HepG2 (cell line): ENCODE data around the gene EPN2. TPM values are rescaled to one million over a fixed set of nuclear protein-coding genes. Genes with fewer than 3 reads are reported as not detected.

Experiments used
- CSRNP2 ChIP-seq: sonication (generic); formaldehyde crosslinking; conservative IDR thresholded peaks from 2 replicates; pipeline ENCODE4 v1.8.0; 2022; ENCODE audit warnings: low read depth, missing genetic modification reagents
- EHMT2 ChIP-seq: fragments of 200-600 bp; sonication (generic); IDR thresholded peaks from 2 replicates; pipeline ENCODE4 v1.7.0; 2017; ENCODE audit warnings: antibody characterized with exemption, low read depth, low read length, borderline replicate concordance
- ETS1 ChIP-seq: sonication (generic); formaldehyde crosslinking; IDR thresholded peaks from 2 replicates; pipeline ENCODE4 v1.4.0; 2020; ENCODE audit warnings: missing genetic modification reagents
- FOXA1 ChIP-seq, 2 experiments: fragments of 450-650 bp in 1 of 2; sonication (generic) in 1 of 2; formaldehyde crosslinking in 1 of 2; IDR thresholded peaks; 2 replicates each; pipeline versions ENCODE4 v1.4.0 to v1.6.1; 2016 to 2020; ENCODE audit warnings: missing genetic modification reagents in 1 of 2
- GLMP ChIP-seq: sonication (generic); formaldehyde crosslinking; IDR thresholded peaks from 2 replicates; pipeline ENCODE4 v1.9.0; 2021; ENCODE audit warnings: missing genetic modification reagents, mild to moderate bottlenecking, borderline replicate concordance
- KAT2B ChIP-seq: fragments of 150-350 bp; IDR thresholded peaks from 2 replicates; pipeline ENCODE4 v1.6.1; 2014; ENCODE audit warnings: low read depth, low read length, borderline replicate concordance
- NR1H2 ChIP-seq: sonication (generic); formaldehyde crosslinking; IDR thresholded peaks from 2 replicates; pipeline ENCODE4 v1.8.1; 2022; ENCODE audit warnings: low read depth, missing genetic modification reagents, borderline replicate concordance
- TAF15 ChIP-seq: fragments of 200-400 bp; formaldehyde crosslinking; IDR thresholded peaks from one replicate; pipeline ENCODE4 v1.6.1; 2018; ENCODE audit warnings: mild to moderate bottlenecking, low read depth, low read length; ENCODE audit not compliant: poor library complexity, severe bottlenecking
- ZBTB34 ChIP-seq: sonication (generic); formaldehyde crosslinking; IDR thresholded peaks from 2 replicates; pipeline ENCODE4 v1.8.0; 2022; ENCODE audit warnings: mild to moderate bottlenecking, missing genetic modification reagents
- ZFP62 ChIP-seq: sonication (generic); formaldehyde crosslinking; IDR thresholded peaks from 2 replicates; pipeline ENCODE4 v1.4.0; 2020; ENCODE audit warnings: missing genetic modification reagents
- ZMYM3 ChIP-seq: sonication (generic); formaldehyde crosslinking; IDR thresholded peaks from 2 replicates; pipeline ENCODE4 v1.5.1; 2020; ENCODE audit warnings: mild to moderate bottlenecking, missing genetic modification reagents
- ZNF644 ChIP-seq: IDR thresholded peaks from 2 replicates; pipeline ENCODE4 v1.6.1; 2016; ENCODE audit warnings: low read depth
- ZNF704 ChIP-seq: sonication (generic); formaldehyde crosslinking; IDR thresholded peaks from 2 replicates; pipeline ENCODE4 v1.8.1; 2023; ENCODE audit warnings: mild to moderate bottlenecking, inconsistent platforms, moderate library complexity, missing genetic modification reagents, borderline replicate concordance
- ZNF790 ChIP-seq: sonication (generic); formaldehyde crosslinking; IDR thresholded peaks from 2 replicates; pipeline ENCODE4 v1.8.0; 2022; ENCODE audit warnings: missing genetic modification reagents, mild to moderate bottlenecking, borderline replicate concordance
- polyA plus RNA-seq, 8 experiments: library from polyadenylated mRNA; depleted of rRNA in 3 of 8; stranded (reverse) in 7 of 8; unstranded in 1 of 8; fragments of >200 nt; fragmentation: Illumina TruSeq in 4 of 8; extraction: Trizol in 4 of 8; gene quantifications; 2 replicates each; pipeline versions ENCODE4 v1.2.1 to v1.2.3, GENCODE V29; 2011 to 2016; ENCODE audit warnings: low read depth in 4 of 8, missing spikeins in 1 of 8, mixed read lengths in 1 of 8; ENCODE audit not compliant: insufficient read depth in 1 of 8
- total RNA-seq, 5 experiments: library from RNA; depleted of rRNA; stranded (reverse); fragments of >200 nt; fragmentation: Illumina TruSeq; extraction: Trizol; gene quantifications; 2 replicates each; pipeline ENCODE4 v1.2.3, GENCODE V29; 2016; ENCODE audit warnings: low read depth in 1 of 5
- TF ChIP-seq, protein P1 (sequence below): conservative IDR thresholded peaks from 2 replicates; pipeline ENCODE4 v1.6.1; 2018; ENCODE audit warnings: missing genetic modification reagents
- TF ChIP-seq, protein P2 (sequence below): sonication (generic); formaldehyde crosslinking; IDR thresholded peaks from 2 replicates; pipeline ENCODE4 v1.4.0; 2020; ENCODE audit warnings: missing genetic modification reagents

Gene EPN2
- total and polyA plus RNA-seq, 2 of the 13 experiments (the other 11 are each of a cell fraction or from before 2014, with no cell fraction given): 7.8 to 19.2 TPM

DNA sequence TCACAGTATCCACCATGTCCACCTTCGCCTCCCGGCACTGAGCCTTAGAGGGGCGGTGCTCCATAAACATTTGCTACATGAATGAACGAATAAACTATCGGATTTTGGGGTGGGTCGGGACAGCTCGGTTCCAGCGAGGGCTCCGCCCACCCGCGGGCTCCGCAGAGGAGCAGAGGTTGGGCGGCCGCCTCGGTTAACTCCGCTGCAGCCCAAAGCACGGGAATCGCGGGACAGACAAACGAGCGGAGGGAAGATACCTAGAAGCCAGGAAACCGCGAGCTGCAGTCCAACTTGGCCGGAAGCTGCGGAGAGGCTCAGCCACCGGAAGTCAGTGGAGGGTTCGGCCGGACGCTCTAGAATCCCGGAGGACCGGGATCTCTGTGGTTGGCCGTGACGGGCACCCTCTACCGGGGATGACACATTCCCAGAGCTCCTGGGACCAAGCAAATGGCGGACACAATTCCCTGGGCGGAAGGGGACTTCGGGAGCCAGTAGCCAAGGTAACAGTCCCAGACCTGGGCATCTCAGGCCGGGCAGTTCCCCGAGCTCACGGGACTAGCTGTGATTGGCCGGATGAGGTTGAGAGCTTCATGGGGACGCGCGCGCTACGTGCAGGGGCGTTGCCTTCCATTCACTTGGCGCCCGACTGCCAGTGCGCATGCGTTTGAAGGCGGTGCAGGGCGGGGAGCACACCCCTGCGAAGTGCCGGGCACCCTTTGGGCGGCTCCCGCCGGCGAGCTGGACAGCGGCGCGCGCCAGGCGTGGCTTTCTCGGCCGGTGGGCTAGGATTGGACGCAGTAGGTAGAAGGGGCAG, 140.6 kb downstream of the EPN2 start (continued):
- TF ChIP-seq ZBTB34 (no peak), TAF15 (no peak), ZFP62 (CRISPR knock-in tag) (no peak; the same call in 1 of the 2 replicates), GLMP (CRISPR knock-in tag) (no peak), ZMYM3 (no peak), ZNF644 (CRISPR knock-in tag) (no peak), EHMT2 (no peak; the same call in 1 of the 2 replicates), FOXA1 (IDR thresholded peaks at IDR 0.05) (no peak), FOXA1 (CRISPR knock-in tag; IDR thresholded peaks at IDR 0.05) (no peak; the same call in 1 of the 2 replicates), CSRNP2 (CRISPR knock-in tag) (no peak), NR1H2 (CRISPR knock-in tag) (no peak), ZNF704 (CRISPR knock-in tag) (peak; percentile 72; the same call in 1 of the 2 replicates), KAT2B (no peak), ZNF790 (no peak), ETS1 (CRISPR knock-in tag) (no peak)
- TF ChIP-seq, protein P1, sequence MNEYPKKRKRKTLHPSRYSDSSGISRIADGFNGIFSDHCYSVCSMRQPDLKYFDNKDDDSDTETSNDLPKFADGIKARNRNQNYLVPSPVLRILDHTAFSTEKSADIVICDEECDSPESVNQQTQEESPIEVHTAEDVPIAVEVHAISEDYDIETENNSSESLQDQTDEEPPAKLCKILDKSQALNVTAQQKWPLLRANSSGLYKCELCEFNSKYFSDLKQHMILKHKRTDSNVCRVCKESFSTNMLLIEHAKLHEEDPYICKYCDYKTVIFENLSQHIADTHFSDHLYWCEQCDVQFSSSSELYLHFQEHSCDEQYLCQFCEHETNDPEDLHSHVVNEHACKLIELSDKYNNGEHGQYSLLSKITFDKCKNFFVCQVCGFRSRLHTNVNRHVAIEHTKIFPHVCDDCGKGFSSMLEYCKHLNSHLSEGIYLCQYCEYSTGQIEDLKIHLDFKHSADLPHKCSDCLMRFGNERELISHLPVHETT (CRISPR knock-in tag): peak; percentile 84
- TF ChIP-seq, protein P2, sequence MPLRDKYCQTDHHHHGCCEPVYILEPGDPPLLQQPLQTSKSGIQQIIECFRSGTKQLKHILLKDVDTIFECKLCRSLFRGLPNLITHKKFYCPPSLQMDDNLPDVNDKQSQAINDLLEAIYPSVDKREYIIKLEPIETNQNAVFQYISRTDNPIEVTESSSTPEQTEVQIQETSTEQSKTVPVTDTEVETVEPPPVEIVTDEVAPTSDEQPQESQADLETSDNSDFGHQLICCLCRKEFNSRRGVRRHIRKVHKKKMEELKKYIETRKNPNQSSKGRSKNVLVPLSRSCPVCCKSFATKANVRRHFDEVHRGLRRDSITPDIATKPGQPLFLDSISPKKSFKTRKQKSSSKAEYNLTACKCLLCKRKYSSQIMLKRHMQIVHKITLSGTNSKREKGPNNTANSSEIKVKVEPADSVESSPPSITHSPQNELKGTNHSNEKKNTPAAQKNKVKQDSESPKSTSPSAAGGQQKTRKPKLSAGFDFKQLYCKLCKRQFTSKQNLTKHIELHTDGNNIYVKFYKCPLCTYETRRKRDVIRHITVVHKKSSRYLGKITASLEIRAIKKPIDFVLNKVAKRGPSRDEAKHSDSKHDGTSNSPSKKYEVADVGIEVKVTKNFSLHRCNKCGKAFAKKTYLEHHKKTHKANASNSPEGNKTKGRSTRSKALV (CRISPR knock-in tag): peak; percentile 62; the same call in 1 of the 2 replicates
